B cell (primary cell): ENCODE data around the gene CACNA2D1.

ENCODE experiments used
- CTCF ChIP-seq: fragments of 200-600 bp; IDR thresholded peaks from one replicate; pipeline ENCODE4 v1.8.0; 2022; ENCODE audit warnings: antibody characterized with exemption, mild to moderate bottlenecking
- EZH2 ChIP-seq: IDR thresholded peaks from 2 replicates; pipeline ENCODE4 v1.6.1; 2012; ENCODE audit warnings: borderline replicate concordance, low read depth, mild to moderate bottlenecking, moderate library complexity, low read length; ENCODE audit not compliant: insufficient read depth, poor library complexity, severe bottlenecking

GRCh38 chr7:82388138-82388537 lies 55.4 kb downstream of the CACNA2D1 start:
- no peak for TF ChIP-seq CTCF
- TF ChIP-seq EZH2, result no peak
